Measurements from ENCODE around the gene GASK1A.

The GASK1A gene

GRCh38 chr3:43005253-43005652 lies 26.1 kb downstream of the GASK1A start:
- no peak for ATAC-seq
- TF ChIP-seq BACH2 (CRISPR knock-in tag; IDR thresholded peaks at IDR 0.05; ENCODE audit: borderline replicate concordance): no peak

- ATAC-seq: no peak
- TF ChIP-seq CSRNP3 (CRISPR knock-in tag; IDR thresholded peaks at IDR 0.05) (no peak), PATZ1 (CRISPR knock-in tag; IDR thresholded peaks at IDR 0.05; ENCODE audit: borderline replicate concordance) (no peak), RARB (CRISPR knock-in tag; IDR thresholded peaks at IDR 0.05) (no peak), CSDC2 (CRISPR knock-in tag; IDR thresholded peaks at IDR 0.05) (no peak), CREB5 (CRISPR knock-in tag; IDR thresholded peaks at IDR 0.05; ENCODE audit: low read depth) (no peak), PPARA (CRISPR knock-in tag; IDR thresholded peaks at IDR 0.05; ENCODE audit: borderline replicate concordance) (no peak), ZFP30 (CRISPR knock-in tag; IDR thresholded peaks at IDR 0.05) (no peak), POU6F1 (CRISPR knock-in tag; IDR thresholded peaks at IDR 0.05; ENCODE audit: borderline replicate concordance, low read depth) (no peak), TOX (CRISPR knock-in tag; IDR thresholded peaks at IDR 0.05; ENCODE audit: borderline replicate concordance) (no peak), ZNF70 (CRISPR knock-in tag; IDR thresholded peaks at IDR 0.05) (no peak), BACH2 (CRISPR knock-in tag; IDR thresholded peaks at IDR 0.05; ENCODE audit: borderline replicate concordance) (no peak), ZNF565 (CRISPR knock-in tag; conservative IDR thresholded peaks at IDR 0.05; ENCODE audit: low read depth) (no peak), OSR1 (CRISPR knock-in tag; IDR thresholded peaks at IDR 0.05) (no peak), GLIS3 (CRISPR knock-in tag; IDR thresholded peaks at IDR 0.05) (no peak), TCF4 (CRISPR knock-in tag; IDR thresholded peaks at IDR 0.05; ENCODE audit: borderline replicate concordance) (no peak), SNAI2 (CRISPR knock-in tag; IDR thresholded peaks at IDR 0.05) (no peak)
Measured at GRCh38 chr3:43005981-43006380, 26.9 kb downstream of the GASK1A start.

- TF ChIP-seq ARNTL (CRISPR knock-in tag; IDR thresholded peaks at IDR 0.05; ENCODE audit: borderline replicate concordance, low read depth) (no peak), TCF4 (CRISPR knock-in tag; IDR thresholded peaks at IDR 0.05; ENCODE audit: borderline replicate concordance) (no peak), CSDC2 (CRISPR knock-in tag; IDR thresholded peaks at IDR 0.05) (no peak), ZNF8 (CRISPR knock-in tag; IDR thresholded peaks at IDR 0.05) (no peak), PATZ1 (CRISPR knock-in tag; IDR thresholded peaks at IDR 0.05; ENCODE audit: borderline replicate concordance) (no peak), TOX (CRISPR knock-in tag; IDR thresholded peaks at IDR 0.05; ENCODE audit: borderline replicate concordance) (no peak), ESRRG (CRISPR knock-in tag; IDR thresholded peaks at IDR 0.05) (no peak), ZFP3 (CRISPR knock-in tag; IDR thresholded peaks at IDR 0.05) (no peak), RARB (CRISPR knock-in tag; IDR thresholded peaks at IDR 0.05) (no peak), ZC3H10 (CRISPR knock-in tag; IDR thresholded peaks at IDR 0.05) (no peak), OSR1 (CRISPR knock-in tag; IDR thresholded peaks at IDR 0.05) (no peak), POU6F1 (CRISPR knock-in tag; IDR thresholded peaks at IDR 0.05; ENCODE audit: borderline replicate concordance, low read depth) (no peak), TSHZ2 (CRISPR knock-in tag; IDR thresholded peaks at IDR 0.05) (no peak), PPARA (CRISPR knock-in tag; IDR thresholded peaks at IDR 0.05; ENCODE audit: borderline replicate concordance) (no peak), SNAI2 (CRISPR knock-in tag; IDR thresholded peaks at IDR 0.05) (no peak), GLIS3 (CRISPR knock-in tag; IDR thresholded peaks at IDR 0.05) (no peak), ISL1 (CRISPR knock-in tag; IDR thresholded peaks at IDR 0.05) (no peak), CSRNP3 (CRISPR knock-in tag; IDR thresholded peaks at IDR 0.05) (no peak)
- ATAC-seq: no peak
Measured at GRCh38 chr3:43006825-43007224, 27.7 kb downstream of the GASK1A start.

Data from SK-N-SH treated with all-trans-retinoic acid at 6 μM for 48 hours (cell line).